HUES64 (cell line): ENCODE measurements around the gene UBE2I.

ENCODE experiments used
- H3K27ac ChIP-seq: 2 replicates; pipeline ENCODE4 v1.7.0; 2013; ENCODE audit warnings: low read depth, low read length, inconsistent platforms
- H3K27me3 ChIP-seq: 2 replicates; pipeline ENCODE4 v1.6.1; 2013; ENCODE audit warnings: mild to moderate bottlenecking, low read length; ENCODE audit not compliant: insufficient read depth
- H3K36me3 ChIP-seq: 2 replicates; pipeline ENCODE4 v1.6.1; 2013; ENCODE audit warnings: mild to moderate bottlenecking, low read length; ENCODE audit not compliant: insufficient read depth
- H3K4me1 ChIP-seq: 2 replicates; pipeline ENCODE4 v1.6.1; 2013; ENCODE audit warnings: mild to moderate bottlenecking, low read length, moderate library complexity; ENCODE audit not compliant: insufficient read depth
- H3K4me3 ChIP-seq: 2 replicates; pipeline ENCODE4 v1.5.1; 2013; ENCODE audit warnings: mild to moderate bottlenecking, low read length, moderate library complexity
- H3K9ac ChIP-seq: 2 replicates; pipeline ENCODE4 v1.6.1; 2013; ENCODE audit warnings: mild to moderate bottlenecking, low read depth, low read length
- H3K9me3 ChIP-seq: 2 replicates; pipeline ENCODE4 v1.6.1; 2013; ENCODE audit warnings: low read depth, low read length; ENCODE audit not compliant: insufficient read depth
- WGBS: fragments of 150-250, 120-280 bp; methylation state at CpG from one replicate; pipeline ENCODE4 v1.1.7; 2013; ENCODE audit warnings: missing lambda C conversion rate; 5-methylcytosine and 5-hydroxymethylcytosine counted together

The UBE2I gene

DNA sequence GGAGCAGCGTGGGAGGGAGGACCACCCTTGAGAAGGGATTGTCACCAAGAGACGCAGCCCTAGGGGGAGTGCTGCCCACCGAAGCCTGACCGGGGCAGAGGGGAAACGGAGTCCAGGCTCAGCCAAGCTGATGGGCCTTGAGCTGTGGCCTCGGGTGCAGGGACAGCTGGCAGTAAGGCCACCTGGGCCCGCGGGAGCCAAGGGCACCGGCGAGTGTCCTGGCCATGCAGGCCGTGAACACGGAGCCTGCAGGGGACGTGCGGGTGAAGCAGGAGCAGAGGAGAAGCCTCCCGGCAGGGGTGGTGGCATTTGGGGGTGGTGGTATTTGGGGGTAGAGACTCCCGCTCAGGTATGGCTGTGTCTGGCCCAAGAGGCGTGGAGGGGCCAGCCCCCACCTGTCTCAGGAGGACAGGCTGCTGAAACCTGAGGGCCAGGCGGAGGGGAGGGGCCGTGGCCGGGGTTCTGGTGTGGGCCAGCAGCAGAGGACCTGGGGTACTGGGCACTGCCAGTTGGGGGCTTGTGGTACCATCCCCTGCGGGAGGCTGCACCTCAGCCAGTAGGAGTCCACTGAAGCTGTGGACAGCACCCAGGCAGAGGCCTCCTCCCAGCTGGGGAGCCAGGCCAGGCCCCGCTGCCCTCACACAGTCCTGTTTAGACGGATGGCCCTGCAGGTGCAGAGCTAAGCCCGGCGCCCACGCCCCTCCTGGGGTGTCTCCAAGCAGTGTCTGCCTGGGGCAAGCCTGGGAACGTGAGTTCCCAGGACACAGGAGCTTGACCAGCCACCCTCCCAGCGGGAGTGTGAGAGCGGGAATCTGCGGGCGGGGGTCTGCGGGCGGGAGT, 46.8 kb downstream of the UBE2I start:
- Histone ChIP-seq H3K9ac (no peak overlapping the region; the same call in 1 of the 2 replicates), H3K36me3 (peaks cover 8% of the 10 kb centered on the region; the same call in 1 of the 2 replicates), H3K27ac (no peak overlapping the region), H3K9me3 (no peaks in the 10 kb centered on the region), H3K4me3 (no peak overlapping the region), H3K27me3 (no peaks in the 10 kb centered on the region), H3K4me1 (no peaks in the 10 kb centered on the region)
- 88% methylated on average over 33 of the region's 33 CpGs for WGBS

DNA sequence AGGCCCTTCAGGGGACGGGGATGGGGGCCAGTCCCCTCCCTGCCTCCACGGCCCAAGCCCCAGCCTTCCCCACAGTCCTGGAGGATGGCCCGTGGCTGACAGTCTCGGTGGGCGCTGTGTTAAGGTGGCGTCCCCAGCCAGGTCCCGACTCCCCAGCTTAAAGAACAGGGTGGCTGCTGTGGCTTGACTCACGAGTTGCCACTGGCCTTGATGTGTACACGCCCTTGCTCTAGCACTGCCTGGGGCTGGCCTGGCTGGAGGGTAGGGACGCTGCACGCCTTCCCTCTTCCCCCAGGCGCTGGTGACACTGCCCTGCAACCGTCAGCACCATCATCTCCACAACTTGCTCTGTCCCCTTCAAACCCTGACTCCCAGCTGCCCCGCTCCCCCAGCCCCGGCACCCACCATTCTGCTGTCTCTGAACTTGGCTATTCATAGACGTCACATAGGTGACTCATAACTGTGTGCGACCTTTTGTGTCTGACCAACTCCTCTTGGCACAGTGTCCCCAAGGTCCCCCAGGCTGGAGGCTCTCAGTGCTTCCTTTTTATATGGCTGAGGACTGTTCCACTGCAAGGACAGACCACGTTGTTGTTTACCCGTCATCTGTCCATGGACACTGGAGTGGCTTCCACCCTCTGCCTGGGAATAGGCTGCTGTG, 48.6 kb downstream of the UBE2I start:
- 89% methylated on average over 19 of the region's 19 CpGs for WGBS
- Histone ChIP-seq H3K27me3 (no peaks in the 10 kb centered on the region), H3K9me3 (no peaks in the 10 kb centered on the region), H3K36me3 (peaks cover 22% of the 10 kb centered on the region), H3K4me1 (no peaks in the 10 kb centered on the region), H3K9ac (no peak overlapping the region), H3K27ac (no peak overlapping the region), H3K4me3 (no peak overlapping the region)

- H3K36me3 ChIP-seq, result peaks cover 55% of the 10 kb centered on the region
Measured at GRCh38 chr16:1361685-1362360, 52.4 kb downstream of the UBE2I start.

GRCh38 chr16:1362807-1363206, 53.4 kb downstream of the UBE2I start:
- H3K36me3 ChIP-seq, result peaks cover 60% of the 10 kb centered on the region
- WGBS, result 94% methylated on average over 11 of the region's 11 CpGs

More at GRCh38 chr16:1361685-1362360, 52.4 kb downstream of the UBE2I start:
- 96% methylated on average over 43 of the region's 43 CpGs for WGBS
- Histone ChIP-seq H3K4me1 (no peaks in the 10 kb centered on the region), H3K9me3 (no peaks in the 10 kb centered on the region), H3K27me3 (no peaks in the 10 kb centered on the region), H3K9ac (no peak overlapping the region), H3K27ac (no peak overlapping the region), H3K4me3 (no peak overlapping the region)

GRCh38 chr16:1363501-1364041, 54.1 kb downstream of the UBE2I start:
- Histone ChIP-seq H3K27me3 (no peaks in the 10 kb centered on the region), H3K4me3 (no peak overlapping the region), H3K9me3 (no peaks in the 10 kb centered on the region), H3K36me3 (peaks cover 62% of the 10 kb centered on the region), H3K27ac (no peak overlapping the region), H3K4me1 (no peaks in the 10 kb centered on the region), H3K9ac (no peak overlapping the region)
- 72% methylated on average over 18 of the region's 18 CpGs for WGBS

More at GRCh38 chr16:1362807-1363206, 53.4 kb downstream of the UBE2I start:
- Histone ChIP-seq H3K4me1 (no peaks in the 10 kb centered on the region), H3K27ac (no peak overlapping the region), H3K27me3 (no peaks in the 10 kb centered on the region), H3K9me3 (no peaks in the 10 kb centered on the region), H3K9ac (no peak overlapping the region), H3K4me3 (no peak overlapping the region)

- WGBS, result 93% methylated on average over 22 of the region's 22 CpGs
- Histone ChIP-seq H3K9ac (no peak overlapping the region), H3K4me3 (no peak overlapping the region), H3K27me3 (no peaks in the 10 kb centered on the region), H3K27ac (no peak overlapping the region), H3K9me3 (no peaks in the 10 kb centered on the region), H3K4me1 (no peaks in the 10 kb centered on the region), H3K36me3 (peaks cover 62% of the 10 kb centered on the region)
Measured at GRCh38 chr16:1364510-1364909, 55.1 kb downstream of the UBE2I start.

DNA sequence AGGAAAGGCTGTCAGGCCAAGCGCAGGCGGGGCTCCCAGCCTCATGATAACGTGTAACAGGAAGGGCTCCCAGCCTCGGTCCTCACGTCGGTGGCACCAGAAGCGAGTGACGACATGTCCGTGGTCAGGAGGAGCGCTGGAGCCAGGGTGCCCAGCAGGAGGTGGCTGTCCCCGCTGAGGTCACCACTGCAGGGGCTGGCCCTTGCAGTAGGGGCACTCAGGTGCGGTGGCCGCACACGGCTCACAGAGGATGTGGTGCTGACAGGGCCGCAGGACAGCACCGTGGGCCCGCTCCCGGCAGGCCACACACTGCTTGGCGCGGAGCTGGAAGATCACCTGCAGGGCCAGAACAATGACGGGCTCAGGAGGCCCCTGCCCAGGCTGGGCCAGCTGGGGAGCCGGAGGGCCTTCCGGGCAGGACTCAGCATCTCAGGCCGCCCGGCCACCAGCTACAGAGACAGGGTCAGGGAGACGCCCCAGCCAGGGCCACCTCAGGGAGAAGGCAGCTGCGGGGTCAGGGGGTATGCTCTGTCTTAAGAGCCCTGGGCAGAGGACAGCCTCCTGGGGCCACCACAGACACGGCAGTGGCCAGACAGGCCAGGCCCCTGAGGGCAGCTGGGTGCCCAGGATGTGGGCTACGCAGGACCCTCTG, 56.8 kb downstream of the UBE2I start:
- Histone ChIP-seq H3K9me3 (no peaks in the 10 kb centered on the region), H3K27me3 (no peaks in the 10 kb centered on the region), H3K9ac (no peak overlapping the region), H3K4me3 (no peak overlapping the region), H3K4me1 (no peaks in the 10 kb centered on the region), H3K36me3 (peaks cover 62% of the 10 kb centered on the region), H3K27ac (no peak overlapping the region)
- WGBS, result 93% methylated on average over 29 of the region's 29 CpGs

DNA sequence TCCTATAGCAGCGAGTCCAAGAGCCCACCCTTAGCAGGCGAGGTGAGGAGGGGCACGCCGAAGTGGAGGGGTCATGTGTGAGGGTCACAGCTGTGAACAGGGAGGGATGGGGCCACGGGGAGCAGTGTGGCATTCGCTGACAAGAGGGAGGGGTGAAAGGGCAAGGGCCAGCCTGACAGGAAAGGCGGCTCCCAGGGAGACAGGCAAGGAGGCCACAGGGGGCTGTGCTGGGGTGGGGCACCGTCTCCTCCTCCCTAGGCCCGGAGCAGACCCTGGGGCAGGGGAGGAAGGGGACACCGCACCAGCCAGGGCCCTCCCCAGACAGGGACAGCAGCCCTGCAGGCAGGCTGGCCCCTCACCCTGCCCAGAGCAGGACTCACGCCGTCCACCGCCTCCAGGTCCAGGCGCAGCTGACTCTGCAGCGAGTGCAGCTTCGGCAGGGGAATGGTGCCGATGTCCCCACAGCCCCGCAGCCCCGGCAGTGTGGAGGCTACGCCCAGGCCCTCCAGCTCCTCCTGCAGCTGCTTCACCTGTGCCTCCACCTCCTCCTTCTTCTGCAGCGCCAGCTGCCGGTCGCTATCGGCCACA, 57.4 kb downstream of the UBE2I start:
- Histone ChIP-seq H3K4me3 (no peak overlapping the region), H3K27ac (no peak overlapping the region), H3K9ac (no peak overlapping the region), H3K9me3 (no peaks in the 10 kb centered on the region), H3K27me3 (no peaks in the 10 kb centered on the region), H3K36me3 (peaks cover 59% of the 10 kb centered on the region), H3K4me1 (no peaks in the 10 kb centered on the region)
- 94% methylated on average over 24 of the region's 24 CpGs for WGBS

DNA sequence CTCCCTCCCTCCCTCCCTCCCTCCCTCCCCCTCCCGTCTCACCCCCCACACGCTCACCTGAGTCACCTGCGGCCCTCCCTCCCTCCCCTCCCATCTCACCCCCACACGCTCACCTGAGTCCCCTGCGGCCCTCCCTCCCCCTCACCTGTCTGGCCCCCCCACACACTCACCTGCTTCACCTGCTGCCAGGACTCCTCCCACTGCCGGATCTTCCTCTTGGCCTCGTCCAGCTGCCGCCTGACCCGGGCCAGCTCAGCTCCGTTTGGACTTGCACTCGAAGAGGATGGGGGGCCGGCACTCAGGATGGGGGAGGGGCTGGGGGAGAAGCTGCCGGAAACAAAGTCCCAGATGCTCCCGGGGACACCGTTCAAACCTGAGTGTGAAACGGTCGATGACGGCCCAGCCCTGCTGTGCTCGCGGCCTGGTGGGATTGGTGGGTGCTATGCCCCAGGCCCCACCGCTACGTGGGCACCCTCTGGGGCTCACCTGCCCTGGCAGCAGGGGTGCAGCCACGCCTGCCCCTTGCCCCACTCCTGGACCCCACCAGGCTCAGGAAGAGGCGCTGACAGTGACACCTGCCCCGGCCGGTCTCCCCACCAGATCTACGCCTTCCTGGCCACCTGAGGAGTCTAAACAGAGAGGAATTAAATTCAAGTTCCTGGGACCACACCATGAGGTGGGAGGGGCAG, 58.2 kb downstream of the UBE2I start:
- Histone ChIP-seq H3K4me1 (no peaks in the 10 kb centered on the region), H3K9me3 (no peaks in the 10 kb centered on the region), H3K4me3 (no peak overlapping the region), H3K36me3 (peaks cover 52% of the 10 kb centered on the region), H3K9ac (no peak overlapping the region), H3K27me3 (no peaks in the 10 kb centered on the region), H3K27ac (no peak overlapping the region)
- WGBS, result 93% methylated on average over 25 of the region's 27 CpGs
